Activated naive CD8-positive, alpha-beta T cell (primary cell): ENCODE results near the gene KRTAP10-4.
"Not testable (repeated sequence)": the region's sequence is repeated elsewhere in the genome, so short reads cannot be mapped to it uniquely, and the experiment has no call there.

Source experiments
- H3K27ac Mint-ChIP-seq: one replicate; pipeline ENCODE4 v1.8.0; 2021; ENCODE audit warnings: mixed read lengths
- H3K27me3 Mint-ChIP-seq: one replicate; pipeline ENCODE4 v1.8.0; 2021; ENCODE audit warnings: mixed read lengths
- H3K36me3 Mint-ChIP-seq: one replicate; pipeline ENCODE4 v1.8.0; 2021; ENCODE audit warnings: mixed read lengths
- H3K4me1 Mint-ChIP-seq: one replicate; pipeline ENCODE4 v1.8.0; 2021; ENCODE audit warnings: low read depth, mixed read lengths
- H3K4me3 Mint-ChIP-seq: one replicate; pipeline ENCODE4 v1.8.0; 2021; ENCODE audit warnings: mild to moderate bottlenecking, mixed read lengths
- H3K9me3 Mint-ChIP-seq: one replicate; pipeline ENCODE4 v1.8.0; 2021; ENCODE audit warnings: low read depth, mixed read lengths

The KRTAP10-4 gene

GRCh38 chr21:44573630-44574456 is at the start of gene KRTAP10-4:
KRTAP10-4 (plus strand) TSS chr21:44573729; CDS start chr21:44573759, 30 bp downstream.
- H3K36me3 Mint-ChIP-seq, H3K4me3 Mint-ChIP-seq, H3K27me3 Mint-ChIP-seq, H3K4me1 Mint-ChIP-seq, H3K27ac Mint-ChIP-seq, H3K9me3 Mint-ChIP-seq: not testable (repeated sequence)

GRCh38 chr21:44524414-44525371 is 48.8 kb upstream of the KRTAP10-4 start:
- H3K27ac Mint-ChIP-seq, result no peak overlapping the region
- no peak overlapping the region for H3K4me3 Mint-ChIP-seq
- H3K4me1 Mint-ChIP-seq, result no peaks in the 10 kb centered on the region
- no peaks in the 10 kb centered on the region for H3K9me3 Mint-ChIP-seq
- H3K27me3 Mint-ChIP-seq, result no peaks in the 10 kb centered on the region
- no peaks in the 10 kb centered on the region for H3K36me3 Mint-ChIP-seq

DNA sequence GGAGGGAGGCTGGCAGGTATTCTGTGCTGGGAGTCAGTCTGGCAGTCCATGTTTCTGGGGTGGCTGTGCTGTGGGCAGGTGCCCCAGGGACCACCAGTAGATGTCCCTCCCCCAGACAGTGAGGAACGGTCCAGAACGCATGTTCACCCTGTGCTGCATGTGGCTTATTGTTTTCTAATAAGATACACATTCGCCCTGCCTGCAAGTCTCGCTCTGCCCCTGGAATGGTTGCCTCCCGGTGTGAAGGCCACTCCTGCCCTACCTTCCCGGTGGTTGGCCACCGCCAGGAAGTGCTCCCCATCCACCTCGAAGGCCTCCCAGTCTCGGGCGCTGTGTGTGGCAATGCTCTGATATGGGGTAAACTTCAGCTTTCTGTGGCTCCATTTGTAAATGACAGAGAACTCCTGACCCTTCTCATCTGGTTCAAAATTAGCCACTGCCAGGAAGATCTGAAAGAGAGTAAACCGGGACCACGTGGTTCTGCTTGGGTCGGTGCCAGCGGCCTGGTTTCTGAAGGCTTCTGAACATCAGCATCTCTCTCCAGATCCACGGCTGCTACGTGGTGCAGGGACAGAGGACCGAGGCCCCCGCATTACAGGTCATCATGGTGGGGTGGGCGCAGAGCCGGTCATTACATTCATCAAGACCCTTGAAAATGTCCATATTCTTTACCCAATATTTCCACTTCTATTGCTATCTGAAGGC is 48.0 kb upstream of the KRTAP10-4 start:
- H3K27ac Mint-ChIP-seq, result no peak overlapping the region
- no peaks in the 10 kb centered on the region for H3K4me1 Mint-ChIP-seq
- H3K9me3 Mint-ChIP-seq, result no peaks in the 10 kb centered on the region
- H3K27me3 Mint-ChIP-seq, result no peaks in the 10 kb centered on the region
- no peaks in the 10 kb centered on the region for H3K36me3 Mint-ChIP-seq
- no peak overlapping the region for H3K4me3 Mint-ChIP-seq

DNA sequence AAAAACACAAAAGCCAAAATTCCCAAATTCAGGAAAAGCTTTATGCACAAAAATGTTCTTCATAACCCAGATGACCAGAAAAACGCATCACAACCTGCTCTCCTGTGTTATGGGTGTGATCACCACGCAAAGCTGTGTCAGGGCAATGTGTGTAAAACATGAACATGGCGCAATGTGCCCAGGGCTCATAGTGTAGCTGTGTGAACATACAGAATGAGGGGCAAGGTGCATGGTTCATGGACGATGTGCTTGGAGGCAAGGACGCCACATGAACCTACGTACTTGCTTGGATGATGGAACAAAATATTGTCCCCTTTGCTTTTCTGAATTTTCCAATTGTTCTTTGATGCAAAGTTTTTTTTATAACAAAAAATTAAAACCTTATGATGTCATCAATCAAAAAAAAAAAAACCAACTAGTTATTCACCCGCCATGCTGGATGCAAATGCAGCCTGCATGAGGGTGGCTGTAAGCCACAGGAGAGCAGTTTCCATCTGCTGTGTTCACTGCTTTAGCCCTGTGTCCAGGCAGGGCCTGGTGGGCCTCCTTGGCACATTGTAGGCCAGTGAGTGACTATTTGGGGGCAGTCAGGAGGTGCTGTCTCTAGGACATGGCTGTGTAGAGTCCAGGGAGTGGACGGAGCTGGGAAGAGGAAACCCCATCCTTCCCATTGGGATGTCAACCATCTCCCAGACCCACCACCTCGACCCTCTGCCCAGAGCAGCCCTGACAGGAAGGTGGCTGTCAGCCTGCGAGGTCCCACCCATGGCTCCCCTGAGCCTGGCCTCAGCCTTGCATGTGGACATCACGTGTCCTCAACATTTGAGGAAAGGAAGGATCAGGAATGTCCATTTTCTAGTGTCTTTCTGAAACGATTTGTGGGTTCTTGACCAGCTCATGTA is 47.2 kb upstream of the KRTAP10-4 start:
- H3K27ac Mint-ChIP-seq, result no peak overlapping the region
- H3K4me1 Mint-ChIP-seq, result no peaks in the 10 kb centered on the region
- no peaks in the 10 kb centered on the region for H3K27me3 Mint-ChIP-seq
- H3K4me3 Mint-ChIP-seq, result no peak overlapping the region
- H3K36me3 Mint-ChIP-seq, result no peaks in the 10 kb centered on the region
- H3K9me3 Mint-ChIP-seq, result no peaks in the 10 kb centered on the region

DNA sequence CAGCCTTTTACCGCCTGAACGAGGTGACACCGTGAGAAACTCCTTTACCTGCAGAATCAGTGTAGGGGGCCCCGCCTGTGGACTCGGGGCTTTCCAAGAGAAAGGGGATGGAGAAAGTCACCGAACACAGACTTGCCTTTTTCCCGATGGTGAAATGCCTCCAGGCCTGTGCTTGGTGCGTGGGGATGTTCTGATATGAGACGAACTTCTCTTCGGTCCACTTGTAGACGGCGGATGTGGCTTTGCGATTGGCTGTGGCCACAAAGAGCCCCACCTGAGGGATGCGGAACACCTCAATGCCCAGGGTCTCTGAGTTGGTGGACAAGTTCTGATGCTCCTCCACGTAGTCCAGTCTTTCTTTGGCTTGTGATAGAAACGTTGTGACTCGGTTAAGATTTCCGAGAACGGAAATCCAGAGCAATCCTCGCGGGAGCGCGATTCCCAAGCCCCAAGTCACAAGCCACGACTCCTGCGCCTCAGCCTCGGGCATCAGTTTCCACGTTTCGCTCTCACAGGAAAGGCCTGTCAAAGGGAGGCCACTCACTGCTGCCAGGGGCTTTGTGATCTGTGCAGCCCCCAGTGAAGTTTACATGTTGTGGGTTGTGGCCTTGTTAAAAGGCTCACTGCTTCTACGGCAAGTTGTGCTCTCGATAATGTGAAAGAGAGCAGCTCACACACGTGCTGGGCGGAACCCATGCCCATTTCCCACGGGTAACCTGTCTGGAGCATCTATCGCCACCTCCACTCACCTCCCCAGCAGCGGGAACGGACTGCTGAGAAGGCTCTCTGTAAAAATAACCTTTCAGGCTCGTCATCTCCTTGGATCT is 46.2 kb upstream of the KRTAP10-4 start:
- Mint-ChIP-seq H3K27me3 (no peaks in the 10 kb centered on the region), H3K36me3 (no peaks in the 10 kb centered on the region), H3K4me3 (no peak overlapping the region), H3K27ac (no peak overlapping the region), H3K4me1 (no peaks in the 10 kb centered on the region), H3K9me3 (no peaks in the 10 kb centered on the region)

DNA sequence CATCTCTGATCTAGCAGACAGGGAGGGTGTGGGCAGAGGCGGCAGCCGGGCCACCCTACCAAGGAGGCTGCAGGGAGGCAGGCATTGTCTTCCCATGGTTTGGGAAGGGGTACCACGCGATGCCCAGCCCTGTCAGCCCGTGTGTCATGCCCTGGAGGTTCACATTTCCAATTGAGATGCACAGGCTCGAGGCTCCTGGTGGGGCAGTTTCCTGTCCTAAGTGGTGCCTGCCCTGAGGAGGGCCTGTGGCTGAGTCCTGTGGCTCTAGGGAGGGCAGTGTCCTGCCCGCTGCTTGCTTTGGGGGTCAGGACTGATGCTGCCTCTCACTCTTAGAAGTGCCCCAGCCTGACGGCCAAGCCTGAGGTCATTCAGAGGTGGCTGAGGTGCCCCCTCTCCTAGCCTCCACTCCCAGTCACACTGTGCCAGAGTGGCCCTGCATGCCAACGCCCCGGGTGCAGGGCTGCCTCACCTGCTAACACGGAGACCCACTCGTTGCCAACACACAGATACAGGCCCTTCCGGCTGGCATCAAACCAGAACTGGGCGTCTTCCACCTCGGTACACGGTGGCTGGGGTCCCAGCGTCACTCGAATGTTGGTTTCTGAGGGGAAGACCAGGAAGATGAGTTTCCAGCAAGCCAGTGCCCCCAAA is 45.4 kb upstream of the KRTAP10-4 start:
- H3K36me3 Mint-ChIP-seq, result no peaks in the 10 kb centered on the region
- H3K27ac Mint-ChIP-seq, result no peak overlapping the region
- no peaks in the 10 kb centered on the region for H3K27me3 Mint-ChIP-seq
- H3K4me3 Mint-ChIP-seq, result no peak overlapping the region
- no peaks in the 10 kb centered on the region for H3K9me3 Mint-ChIP-seq
- no peaks in the 10 kb centered on the region for H3K4me1 Mint-ChIP-seq

- Mint-ChIP-seq H3K36me3 (no peaks in the 10 kb centered on the region), H3K9me3 (no peaks in the 10 kb centered on the region), H3K4me3 (no peak overlapping the region), H3K27ac (no peak overlapping the region), H3K27me3 (no peaks in the 10 kb centered on the region), H3K4me1 (no peaks in the 10 kb centered on the region)
Measured at GRCh38 chr21:44528634-44528995, 44.9 kb upstream of the KRTAP10-4 start.

DNA sequence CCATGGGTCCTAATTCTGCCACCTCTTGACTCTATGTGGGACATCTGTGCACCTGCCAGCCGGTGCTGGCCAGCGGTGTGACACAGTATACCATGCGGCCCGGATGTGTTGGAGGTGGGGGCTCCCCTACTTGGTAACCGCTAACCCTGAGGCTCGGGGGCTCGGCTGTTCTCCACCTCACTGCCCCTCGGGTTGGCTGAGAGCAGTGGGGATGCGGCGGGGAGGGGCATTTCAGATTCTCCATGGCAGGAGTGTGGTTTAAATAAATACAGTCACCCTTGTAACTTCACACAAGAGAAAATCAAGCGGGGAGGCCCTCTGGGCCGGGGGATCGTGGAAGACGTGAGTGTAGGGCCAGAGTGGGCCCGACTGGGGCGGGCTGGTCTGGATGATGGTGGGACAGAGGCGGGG is 44.5 kb upstream of the KRTAP10-4 start:
- H3K27ac Mint-ChIP-seq, result no peak overlapping the region
- H3K4me1 Mint-ChIP-seq, result no peaks in the 10 kb centered on the region
- no peaks in the 10 kb centered on the region for H3K9me3 Mint-ChIP-seq
- no peak overlapping the region for H3K4me3 Mint-ChIP-seq
- H3K27me3 Mint-ChIP-seq, result no peaks in the 10 kb centered on the region
- no peaks in the 10 kb centered on the region for H3K36me3 Mint-ChIP-seq

- H3K4me3 Mint-ChIP-seq, result no peak overlapping the region
- H3K36me3 Mint-ChIP-seq, result no peaks in the 10 kb centered on the region
- no peaks in the 10 kb centered on the region for H3K4me1 Mint-ChIP-seq
- H3K9me3 Mint-ChIP-seq, result no peaks in the 10 kb centered on the region
- H3K27ac Mint-ChIP-seq, result no peak overlapping the region
- H3K27me3 Mint-ChIP-seq, result no peaks in the 10 kb centered on the region
Measured at GRCh38 chr21:44529503-44530125, 43.9 kb upstream of the KRTAP10-4 start.

- Mint-ChIP-seq H3K27ac (no peak overlapping the region), H3K4me1 (no peaks in the 10 kb centered on the region), H3K9me3 (no peaks in the 10 kb centered on the region), H3K4me3 (no peak overlapping the region), H3K27me3 (no peaks in the 10 kb centered on the region), H3K36me3 (no peaks in the 10 kb centered on the region)
Measured at GRCh38 chr21:44530221-44530902, 43.2 kb upstream of the KRTAP10-4 start.

DNA sequence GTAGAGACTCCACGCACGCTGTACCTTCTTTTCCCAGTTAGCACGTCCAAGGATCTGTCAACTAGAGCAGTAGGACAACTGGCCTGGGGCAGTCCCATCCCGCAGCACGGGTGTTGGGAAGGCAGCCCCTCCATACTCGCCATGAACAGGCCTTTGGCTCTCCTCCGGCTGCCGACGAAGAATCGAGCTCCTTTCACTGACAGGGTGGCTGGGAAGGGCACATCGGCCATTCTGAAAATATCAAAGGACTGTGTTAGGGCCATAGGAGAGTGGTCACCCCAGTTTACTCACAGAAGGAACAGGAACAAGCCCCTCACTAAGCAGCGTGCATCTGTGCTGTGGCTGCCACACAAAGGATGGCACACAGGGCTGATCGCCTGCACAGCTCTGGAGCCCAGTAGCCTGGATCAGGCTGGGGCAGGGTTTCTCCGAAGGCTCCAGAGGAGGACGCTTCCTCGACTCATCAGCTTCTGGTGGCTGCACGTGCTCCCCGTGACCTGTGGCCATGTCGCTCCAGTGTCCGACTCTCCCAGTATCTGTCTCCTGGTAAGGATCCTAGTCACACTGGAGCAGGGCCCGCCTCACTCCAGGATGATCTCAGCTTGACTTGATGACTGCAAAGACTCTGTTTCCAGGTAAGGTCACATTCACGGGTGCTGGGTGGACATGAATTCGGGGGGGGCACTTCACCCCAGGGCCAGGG is 42.5 kb upstream of the KRTAP10-4 start:
- Mint-ChIP-seq H3K36me3 (no peaks in the 10 kb centered on the region), H3K4me3 (no peak overlapping the region), H3K9me3 (no peaks in the 10 kb centered on the region), H3K27me3 (no peaks in the 10 kb centered on the region), H3K4me1 (no peaks in the 10 kb centered on the region), H3K27ac (no peak overlapping the region)
